ENCODE results near the gene CD69. TPM values are rescaled to one million over a fixed set of nuclear protein-coding genes. Genes with fewer than 3 reads are reported as not detected.
A peak's percentile ranks its signal among the peaks of the same experiment; 100 is the strongest.

Gene CD69
- total RNA-seq, 3 donors from 2014 or later (not counting 1 experiment from before 2014, with no cell fraction given) = 739 to 1,541 (median 990) TPM

- ATAC-seq (no peak), DNase-seq (no peak)
- peaks cover 51 to 66% of the 10 kb centered on the region in 2 donors for H3K4me1 Mint-ChIP-seq
- Histone ChIP-seq H3K4me3 (ENCODE audit: low read length) (no peak overlapping the region), H3K27ac (ENCODE audit: low read length) (no peak overlapping the region), H3K27me3 (ENCODE audit: control insufficient read depth, insufficient read depth, low read length) (no peaks in the 10 kb centered on the region), H3K4me1 (ENCODE audit: control insufficient read depth, insufficient read depth, low read length) (peaks cover 18% of the 10 kb centered on the region), H3K36me3 (ENCODE audit: control insufficient read depth, insufficient read depth, low read length) (peaks cover 52% of the 10 kb centered on the region), H3K9me3 (ENCODE audit: control insufficient read depth, insufficient read depth, low read length) (no peaks in the 10 kb centered on the region)
- no peaks in the 10 kb centered on the region for H3K27me3 Mint-ChIP-seq (ENCODE audit: low read depth in 2 of 2)
- whole genome bisulfite sequencing (ENCODE audit: insufficient coverage) = 89% methylated on average over 3 of the region's 3 CpGs
- peaks cover 47% of the 10 kb centered on the region for H3K36me3 Mint-ChIP-seq
- TF ChIP-seq CTCF (IDR thresholded peaks at IDR 0.05) = no peak
- intact Hi-C loops (cut with micrococcal nuclease) = no loop called here
- H3K4me3 Mint-ChIP-seq = peak overlapping the region; percentile 87
- no peaks in the 10 kb centered on the region for H3K9me3 Mint-ChIP-seq
- H3K27ac Mint-ChIP-seq = peak overlapping the region; percentile 40 to 100
These were observed 6.4 kb downstream of the CD69 start for GRCh38 chr12:9754099-9754927.

- ATAC-seq (no peak), DNase-seq (no peak)
- peak overlapping the region; percentile 40 to 100 for H3K27ac Mint-ChIP-seq
- peaks cover 45 to 63% of the 10 kb centered on the region in 2 donors for H3K4me1 Mint-ChIP-seq
- TF ChIP-seq CTCF (IDR thresholded peaks at IDR 0.05) = no peak
- H3K4me3 ChIP-seq (ENCODE audit: low read length) = no peak overlapping the region
- peak overlapping the region; percentile 80 for H3K4me3 Mint-ChIP-seq
- no peaks in the 10 kb centered on the region for H3K9me3 Mint-ChIP-seq
- no peaks in the 10 kb centered on the region for H3K27me3 Mint-ChIP-seq (ENCODE audit: low read depth in 2 of 2)
- H3K27ac ChIP-seq (ENCODE audit: low read length) = no peak overlapping the region
- H3K4me1 ChIP-seq (ENCODE audit: control insufficient read depth, insufficient read depth, low read length) = peaks cover 22% of the 10 kb centered on the region
- WGBS (ENCODE audit: insufficient coverage) = 74% methylated on average over 2 of the region's 3 CpGs
- peaks cover 43% of the 10 kb centered on the region for H3K36me3 Mint-ChIP-seq
- H3K27me3 ChIP-seq (ENCODE audit: control insufficient read depth, insufficient read depth, low read length) = no peaks in the 10 kb centered on the region
- intact Hi-C loops (cut with micrococcal nuclease) = no loop called here
- H3K36me3 ChIP-seq (ENCODE audit: control insufficient read depth, insufficient read depth, low read length) = peaks cover 52% of the 10 kb centered on the region
- no peaks in the 10 kb centered on the region for H3K9me3 ChIP-seq (ENCODE audit: control insufficient read depth, insufficient read depth, low read length)
These were observed 7.2 kb downstream of the CD69 start for GRCh38 chr12:9753498-9753897.

GRCh38 chr12:9753073-9753472, 7.6 kb downstream of the CD69 start:
- WGBS (ENCODE audit: insufficient coverage) = 100% methylated on average over 1 of the region's 2 CpGs
- Mint-ChIP-seq H3K9me3 (no peaks in the 10 kb centered on the region), H3K27ac (peak overlapping the region; percentile 0 to 100), H3K27me3 (ENCODE audit: low read depth in 2 of 2) (no peaks in the 10 kb centered on the region), H3K36me3 (peaks cover 39% of the 10 kb centered on the region), H3K4me3 (peak overlapping the region; percentile 80), H3K4me1 (peaks cover 42 to 59% of the 10 kb centered on the region in 2 donors)
- Histone ChIP-seq H3K4me3 (ENCODE audit: low read length) (no peak overlapping the region), H3K27ac (ENCODE audit: low read length) (no peak overlapping the region), H3K36me3 (ENCODE audit: control insufficient read depth, insufficient read depth, low read length) (peaks cover 52% of the 10 kb centered on the region), H3K4me1 (ENCODE audit: control insufficient read depth, insufficient read depth, low read length) (peaks cover 22% of the 10 kb centered on the region), H3K9me3 (ENCODE audit: control insufficient read depth, insufficient read depth, low read length) (no peaks in the 10 kb centered on the region), H3K27me3 (ENCODE audit: control insufficient read depth, insufficient read depth, low read length) (no peaks in the 10 kb centered on the region)
- no peak for TF ChIP-seq CTCF (IDR thresholded peaks at IDR 0.05)
- intact Hi-C loops (cut with micrococcal nuclease) = no loop called here
- no peak for ATAC-seq
- no peak for DNase-seq
